K562 (cell line): ENCODE data around the gene FNBP1. TPM values are rescaled to one million over a fixed set of nuclear protein-coding genes. Genes with fewer than 3 reads are reported as not detected.

ENCODE experiments used
- ATAC-seq: fragments of 200-7000 bp; cut with Tn5 transposase; 3 replicates; pipeline ENCODE4 v1.9.1; 2020; ENCODE audit warnings: moderate library complexity
- BruUV-seq: library from RNA; stranded (reverse); fragments of 400-500 nt; replicated peaks from 2 replicates; lab custom pipeline; 2021; lab: Mats Ljungman, UMichigan
- CTCF ChIA-PET: fragments of 300-600 bp; formaldehyde crosslinking; extraction: SDS; loops from one replicate; lab custom pipeline; 2021; ENCODE audit warnings: low intra/inter-chr PET ratio; lab: Yijun Ruan, JAX
- POLR2A ChIA-PET: fragments of 300-600, 350-650 bp; sonication (Branson Sonifier 250); formaldehyde crosslinking; extraction: SDS; loops from one replicate; lab custom pipeline; 2021; ENCODE audit warnings: antibody characterized with exemption, inconsistent platforms; lab: Yijun Ruan, JAX
- DNase-seq, 4 experiments: peaks; one replicate each; pipeline versions ENCODE4 v3.0.0 to v3.0.0-alpha.2; 2011 to 2018; ENCODE audit warnings: low spot score in 3 of 4, mixed read lengths in 3 of 4; ENCODE audit errors: extremely low read depth in 1 of 4
- FAIRE-seq: peaks from 2 replicates; lab custom pipeline; 2011; peaks lifted over from hg19 to GRCh38; lab: Jason Lieb, UNC
- H2AFZ ChIP-seq: 2 replicates; pipeline ENCODE4 v1.6.0; 2011; ENCODE audit warnings: low read depth, low read length, control low read depth, inconsistent platforms
- H3K27ac ChIP-seq: fragments of 200-600 bp; 3 replicates; pipeline ENCODE4 v1.8.0; 2011; ENCODE audit warnings: low read depth, mild to moderate bottlenecking, control low read depth, inconsistent platforms, low read length, moderate library complexity, mixed read lengths; ENCODE audit errors: extremely low read depth
- H3K27me3 ChIP-seq, 2 experiments: fragments of 300-600 bp in 1 of 2; 2 replicates in 1 of 2; 3 replicates in 1 of 2; pipeline versions ENCODE4 v1.6.0 to v1.8.0; 2011; ENCODE audit warnings: inconsistent platforms in 2 of 2, low read length in 2 of 2, mild to moderate bottlenecking in 1 of 2, mixed read lengths in 1 of 2, moderate library complexity in 1 of 2; ENCODE audit not compliant: control insufficient read depth in 2 of 2, insufficient read depth in 2 of 2
- H3K36me3 ChIP-seq: fragments of 300-600 bp; 3 replicates; pipeline ENCODE4 v1.8.0; 2011; ENCODE audit warnings: mild to moderate bottlenecking, low read length, inconsistent platforms; ENCODE audit not compliant: control insufficient read depth, insufficient read depth
- H3K4me1 ChIP-seq, 2 experiments: fragments of 200-600 bp in 1 of 2; replicated peaks in 1 of 2; 2 replicates in 1 of 2; 3 replicates in 1 of 2; pipeline versions ENCODE4 v1.5.1 to v1.8.0; 2011; ENCODE audit warnings: inconsistent platforms in 2 of 2, low read length in 2 of 2, mild to moderate bottlenecking in 1 of 2, mixed read lengths in 1 of 2, moderate library complexity in 1 of 2; ENCODE audit not compliant: control insufficient read depth in 2 of 2, insufficient read depth in 2 of 2
- H3K4me2 ChIP-seq: 2 replicates; pipeline ENCODE4 v1.6.1; 2011; ENCODE audit warnings: low read length, control low read depth, inconsistent platforms, mixed read lengths; ENCODE audit not compliant: insufficient read depth
- H3K4me3 ChIP-seq: fragments of 200-600 bp; sonication (generic), shearing (Covaris generic); 2 replicates; pipeline ENCODE4 v1.5.1; 2016; ENCODE audit warnings: control low read depth, inconsistent platforms
- H3K79me2 ChIP-seq: fragments of 200-600 bp; 3 replicates; pipeline ENCODE4 v1.8.0; 2011; ENCODE audit warnings: low read length, inconsistent platforms; ENCODE audit not compliant: control insufficient read depth, insufficient read depth
- H3K9ac ChIP-seq, 2 experiments: 2 replicates each; pipeline versions ENCODE4 v1.6.0 to v1.6.1; 2011; ENCODE audit warnings: low read depth in 2 of 2, low read length in 2 of 2, control low read depth in 1 of 2, inconsistent platforms in 1 of 2, mild to moderate bottlenecking in 1 of 2, mixed read lengths in 1 of 2; ENCODE audit not compliant: insufficient read depth in 1 of 2
- H3K9me1 ChIP-seq: one replicate; pipeline ENCODE4 v1.6.0; 2011; ENCODE audit warnings: inconsistent platforms, mild to moderate bottlenecking, low read length, moderate library complexity; ENCODE audit not compliant: control insufficient read depth, insufficient read depth
- H3K9me3 ChIP-seq: replicated peaks from 2 replicates; pipeline ENCODE4 v1.5.1; 2011; ENCODE audit warnings: low read depth, low read length, inconsistent platforms; ENCODE audit not compliant: control insufficient read depth, insufficient read depth
- H4K20me1 ChIP-seq: replicated peaks from 2 replicates; pipeline ENCODE4 v1.6.1; 2011; ENCODE audit warnings: low read length, inconsistent platforms, mixed read lengths; ENCODE audit not compliant: control insufficient read depth, insufficient read depth
- DEAF1 ChIP-seq: fragments of 450-650 bp; formaldehyde crosslinking; IDR thresholded peaks from 2 replicates; pipeline ENCODE4 v1.4.0; 2020; ENCODE audit warnings: mild to moderate bottlenecking, moderate library complexity
- IFI16 ChIP-seq: fragments of 250-450 bp; sonication (Bioruptor Pico); IDR thresholded peaks from 2 replicates; pipeline ENCODE4 v2.1.2; 2022; ENCODE audit warnings: mild to moderate bottlenecking, inconsistent platforms
- MCM5 ChIP-seq: fragments of 450-650 bp; IDR thresholded peaks from 2 replicates; pipeline ENCODE4 v1.6.1; 2016; ENCODE audit warnings: low read depth
- TCF3 ChIP-seq: sonication (generic); formaldehyde crosslinking; IDR thresholded peaks from 2 replicates; pipeline ENCODE4 v1.4.0; 2020; ENCODE audit warnings: mild to moderate bottlenecking, missing genetic modification reagents
- TFAM ChIP-seq: fragments of 250-450 bp; sonication (Bioruptor Pico); conservative IDR thresholded peaks from 2 replicates; pipeline ENCODE4 v1.5.0; 2021; ENCODE audit warnings: mild to moderate bottlenecking, moderate library complexity
- TRIM28 ChIP-seq: fragments of 450-650 bp; IDR thresholded peaks from 2 replicates; pipeline ENCODE4 v1.6.1; 2017
- WHSC1 ChIP-seq: IDR thresholded peaks from one replicate; pipeline ENCODE4 v1.6.1; 2012; ENCODE audit warnings: low read length, control low read depth, inconsistent platforms
- ZNF239 ChIP-seq: fragments of 250-450 bp; sonication (Bioruptor Pico); IDR thresholded peaks from 2 replicates; pipeline ENCODE4 v1.4.0; 2020; ENCODE audit warnings: mild to moderate bottlenecking
- ZNF655 ChIP-seq: fragments of 250-450 bp; sonication (Bioruptor Pico); IDR thresholded peaks from 2 replicates; pipeline ENCODE4 v1.5.0; 2021
- WGBS: fragments of 100-300 bp; shearing (Covaris generic); methylation state at CpG from one replicate; pipeline ENCODE4 v1.1.6; 2016; ENCODE audit warnings: low coverage, mixed read lengths; ENCODE audit not compliant: insufficient coverage; ENCODE audit errors: missing lambda C conversion rate; 5-methylcytosine and 5-hydroxymethylcytosine counted together
- in situ Hi-C: fragments of 300-500 bp; cut with MboI; formaldehyde crosslinking; loops from 4 replicates; pipeline ENCODE4 v1.15.0; 2018; ENCODE audit warnings: inconsistent platforms, mixed read lengths
- intact Hi-C: fragments of 100-400 bp; cut with micrococcal nuclease; formaldehyde crosslinking; loops from 2 replicates; pipeline ENCODE4 v1.14.2; 2022
- polyA plus RNA-seq, 8 experiments: library from polyadenylated mRNA; depleted of rRNA in 4 of 8; stranded (reverse) in 5 of 8; unstranded in 3 of 8; fragments of >200 nt; fragmentation: Nextera tagmentation in 2 of 8; fragmentation: Illumina TruSeq in 1 of 8; extraction: Ambion mirVana in 2 of 8; extraction: Trizol in 1 of 8; gene quantifications; 2 replicates each; pipeline versions ENCODE4 v1.2.1 to v1.2.3, GENCODE V29; 2011 to 2014; ENCODE audit warnings: inconsistent platforms in 1 of 8, missing spikeins in 1 of 8
- total RNA-seq, 7 experiments: library from RNA; depleted of rRNA in 6 of 7; stranded (reverse); fragments of >200 nt in 6 of 7; fragmentation: Illumina TruSeq in 2 of 7; extraction: Trizol in 2 of 7; gene quantifications; 2 replicates each; pipeline versions ENCODE4 v1.2.1 to v1.2.3, GENCODE V29; 2011 to 2021; ENCODE audit warnings: low replicate concordance in 1 of 7

The FNBP1 gene
- total and polyA plus RNA-seq, 9 of the 15 experiments (the other 6 are each of a cell fraction or from before 2014, with no cell fraction given), result 1.8 to 14.9 (median 7.6) TPM

GRCh38 chr9:129979071-129979745, 63.8 kb downstream of the FNBP1 start:
- intact Hi-C loops, result no loop called here
- Histone ChIP-seq H3K9ac (no peak overlapping the region), H4K20me1 (no peaks in the 10 kb centered on the region), H2AFZ (no peak overlapping the region), H3K4me3 (no peak overlapping the region), H3K36me3 (no peaks in the 10 kb centered on the region), H3K9me1 (no peaks in the 10 kb centered on the region), H3K4me1 (no peaks in the 10 kb centered on the region), H3K79me2 (no peaks in the 10 kb centered on the region), H3K9me3 (no peaks in the 10 kb centered on the region), H3K27me3 (no peaks in the 10 kb centered on the region), H3K4me2 (no peak overlapping the region), H3K27ac (no peak overlapping the region)
- ChIA-PET POLR2A (no interaction called here), CTCF (no interaction called here)
- TF ChIP-seq IFI16 (CRISPR knock-in tag), result no peak
- in situ Hi-C loops, result no loop called here
- FAIRE-seq (no peak), ATAC-seq (no peak), DNase-seq (no peak)
- 54% methylated on average over 8 of the region's 8 CpGs for WGBS
- BruUV-seq, result no TSS peak

- Histone ChIP-seq H3K4me3 (no peak overlapping the region), H3K27me3 (no peaks in the 10 kb centered on the region), H3K36me3 (no peaks in the 10 kb centered on the region), H3K79me2 (no peaks in the 10 kb centered on the region), H4K20me1 (no peaks in the 10 kb centered on the region), H3K4me2 (no peak overlapping the region), H3K9me1 (no peaks in the 10 kb centered on the region), H3K27ac (no peak overlapping the region), H2AFZ (no peak overlapping the region), H3K4me1 (no peaks in the 10 kb centered on the region; a peak in 3 of 5 replicates), H3K9me3 (no peaks in the 10 kb centered on the region), H3K9ac (no peak overlapping the region)
- in situ Hi-C loops, result no loop called here
- DNase-seq, result no peak
- POLR2A ChIA-PET, result interaction anchor here (1.1 to 2.5 kb wide), 2 partner anchors 10 to 22 kb away, joined by 4 to 7 read pairs; no protein-coding TSS in a partner anchor
- intact Hi-C loops, result no loop called here
- 55% methylated on average over 4 of the region's 4 CpGs for WGBS
- no peak for FAIRE-seq
- TF ChIP-seq MCM5 (no peak), TCF3 (CRISPR knock-in tag) (no peak), TFAM (CRISPR knock-in tag) (no peak), TRIM28 (no peak), ZNF239 (CRISPR knock-in tag) (no peak), DEAF1 (CRISPR knock-in tag) (no peak), ZNF655 (CRISPR knock-in tag) (no peak), WHSC1 (no peak)
- BruUV-seq, result no TSS peak
- CTCF ChIA-PET, result no interaction called here
- no peak for ATAC-seq
These were observed 70.2 kb downstream of the FNBP1 start for GRCh38 chr9:129972816-129973215.
